SJSA1 (cell line): ENCODE results near the gene INO80B. TPM values are rescaled to one million over a fixed set of nuclear protein-coding genes. Genes with fewer than 3 reads are reported as not detected.
"Not testable (repeated sequence)": the region's sequence is repeated elsewhere in the genome, so short reads cannot be mapped to it uniquely, and the experiment has no call there.

Source experiments
- DNase-seq, 2 experiments: peaks; one replicate each; pipeline ENCODE4 v3.0.0-alpha.2; 2015 to 2020; ENCODE audit warnings: low spot score in 2 of 2, low read depth in 1 of 2
- H3K27ac ChIP-seq: fragments of 250-450 bp; sonication (Bioruptor Pico); 2 replicates; pipeline ENCODE4 v1.5.1; 2020; ENCODE audit warnings: mild to moderate bottlenecking, moderate library complexity
- H3K27me3 ChIP-seq: fragments of 250-450 bp; sonication (Bioruptor Pico); replicated peaks from 2 replicates; pipeline ENCODE4 v1.5.1; 2020; ENCODE audit warnings: mild to moderate bottlenecking, moderate library complexity
- H3K36me3 ChIP-seq: fragments of 250-450 bp; sonication (Bioruptor Pico); 2 replicates; pipeline ENCODE4 v1.5.1; 2020; ENCODE audit warnings: mild to moderate bottlenecking
- H3K4me1 ChIP-seq: fragments of 250-450 bp; sonication (Bioruptor Pico); replicated peaks from 2 replicates; pipeline ENCODE4 v1.6.1; 2021; ENCODE audit warnings: mild to moderate bottlenecking
- H3K4me3 ChIP-seq: fragments of 250-450 bp; sonication (Bioruptor Pico); 2 replicates; pipeline ENCODE4 v1.5.1; 2020; ENCODE audit warnings: mild to moderate bottlenecking
- H3K9me3 ChIP-seq: fragments of 250-450 bp; sonication (Bioruptor Pico); replicated peaks from 2 replicates; pipeline ENCODE4 v1.5.1; 2020; ENCODE audit warnings: mild to moderate bottlenecking
- total RNA-seq: library from RNA; depleted of rRNA; stranded (reverse); fragments of >200 nt; shearing (Covaris generic); gene quantifications from 2 replicates; pipeline ENCODE4 v1.2.3, GENCODE V29; 2014

INO80B gene
- total RNA-seq, 1 experiment from 2014 or later = 10.1 TPM

DNA sequence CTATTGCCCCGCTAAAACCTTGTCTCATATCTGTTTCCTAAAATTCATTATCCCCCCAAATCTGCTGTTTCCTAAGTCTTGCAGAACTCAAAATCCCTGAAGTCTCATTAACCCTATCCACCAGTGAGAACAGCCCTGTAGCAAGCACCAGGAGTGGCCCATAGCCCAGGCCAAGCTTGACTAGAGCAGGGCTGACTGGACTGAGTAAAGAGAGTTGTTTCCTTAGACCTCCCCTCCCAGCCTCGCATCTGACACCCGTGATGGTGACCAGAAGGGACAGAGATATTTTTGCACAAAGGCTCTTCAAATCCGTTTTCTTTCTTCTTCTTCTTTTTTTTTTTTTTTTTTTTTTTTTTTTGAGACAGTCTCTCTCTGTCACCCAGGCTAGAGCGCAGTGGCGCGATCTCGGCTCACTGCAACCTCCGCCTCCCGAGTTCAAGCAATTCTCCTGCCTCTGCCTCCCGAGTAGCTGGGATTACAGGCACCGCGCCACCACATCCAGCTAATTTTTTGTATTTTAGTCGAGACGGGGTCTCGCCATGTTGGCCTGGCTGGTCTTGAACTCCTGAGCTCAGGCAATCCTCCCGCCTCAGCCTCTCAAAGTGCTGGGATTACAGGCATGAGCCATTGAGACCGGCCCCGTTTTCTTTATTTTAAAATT, 34.3 kb upstream of the INO80B start:
- DNase-seq, H3K27me3 ChIP-seq, H3K4me3 ChIP-seq, H3K27ac ChIP-seq, H3K9me3 ChIP-seq, H3K36me3 ChIP-seq: not testable (repeated sequence)
- H3K4me1 ChIP-seq = peaks cover 12% of the 10 kb centered on the region

- Histone ChIP-seq H3K27ac (0 out of 2 replicates have a peak within 1 kb of the TSS, but pooled peaks have one; percentile 5), H3K36me3 (peaks cover 6% of the 10 kb centered on the region), H3K27me3 (peaks cover 7% of the 10 kb centered on the region), H3K4me3 (peak within 1 kb of the TSS; percentile 48), H3K4me1 (peaks cover 12% of the 10 kb centered on the region), H3K9me3 (no peaks in the 10 kb centered on the region)
- DNase-seq = peak; percentile 75 to 88
Measured at GRCh38 chr2:74421221-74421870, 33.5 kb upstream of the INO80B start, which contains the start of the genes C2orf81 and WDR54. Gene C2orf81 (minus strand): TSS chr2:74421619. CDS start chr2:74421560, 59 bp downstream. Gene WDR54 (plus strand): TSS chr2:74421730. CDS start chr2:74422154, 424 bp downstream.

DNA sequence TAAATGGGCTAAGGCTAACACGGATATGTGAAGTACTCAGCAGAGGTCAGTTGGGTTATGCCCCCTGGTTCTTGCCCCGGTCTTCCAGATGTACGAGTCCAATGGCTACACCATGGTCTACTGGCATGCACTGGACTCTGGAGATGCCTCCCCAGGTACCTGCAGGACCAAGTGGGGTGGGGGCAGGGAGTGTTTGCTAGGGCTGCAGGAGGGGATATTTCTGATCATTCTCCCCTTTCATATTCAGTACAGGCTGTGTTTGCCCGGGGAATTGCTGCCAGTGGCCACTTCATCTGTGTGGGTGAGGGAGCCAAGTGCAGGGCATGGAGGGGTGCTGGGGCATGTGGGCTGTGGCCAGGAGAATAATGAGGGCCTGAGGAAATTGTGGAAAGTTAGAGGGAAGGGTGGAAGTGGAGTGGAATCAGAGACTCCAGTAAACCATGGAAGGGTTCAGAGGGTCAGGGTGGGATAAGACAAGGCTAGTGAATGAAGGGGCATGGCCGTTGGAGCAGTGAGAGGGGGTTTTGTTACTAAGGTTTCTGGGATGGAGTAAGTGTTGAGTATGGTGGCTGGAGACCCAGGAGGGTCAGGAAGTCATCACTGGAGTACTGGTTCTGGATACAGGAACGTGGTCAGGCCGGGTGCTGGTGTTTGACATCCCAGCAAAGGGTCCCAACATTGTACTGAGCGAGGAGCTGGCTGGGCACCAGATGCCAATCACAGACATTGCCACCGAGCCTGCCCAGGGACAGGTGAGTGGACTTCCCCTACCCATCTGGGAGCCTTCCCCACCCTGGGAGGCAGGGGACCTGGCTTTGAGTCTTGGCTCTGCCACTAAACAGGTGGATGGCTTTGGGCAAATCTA, 31.4 kb upstream of the INO80B start:
- H3K9me3 ChIP-seq = no peaks in the 10 kb centered on the region
- H3K4me3 ChIP-seq = no peak overlapping the region
- peaks cover 7% of the 10 kb centered on the region for H3K27me3 ChIP-seq
- peaks cover 15% of the 10 kb centered on the region for H3K36me3 ChIP-seq
- no peak overlapping the region for H3K27ac ChIP-seq
- peaks cover 12% of the 10 kb centered on the region for H3K4me1 ChIP-seq
- no peak for DNase-seq

GRCh38 chr2:74424139-74424992, 30.5 kb upstream of the INO80B start:
- DNase-seq = no peak

DNA sequence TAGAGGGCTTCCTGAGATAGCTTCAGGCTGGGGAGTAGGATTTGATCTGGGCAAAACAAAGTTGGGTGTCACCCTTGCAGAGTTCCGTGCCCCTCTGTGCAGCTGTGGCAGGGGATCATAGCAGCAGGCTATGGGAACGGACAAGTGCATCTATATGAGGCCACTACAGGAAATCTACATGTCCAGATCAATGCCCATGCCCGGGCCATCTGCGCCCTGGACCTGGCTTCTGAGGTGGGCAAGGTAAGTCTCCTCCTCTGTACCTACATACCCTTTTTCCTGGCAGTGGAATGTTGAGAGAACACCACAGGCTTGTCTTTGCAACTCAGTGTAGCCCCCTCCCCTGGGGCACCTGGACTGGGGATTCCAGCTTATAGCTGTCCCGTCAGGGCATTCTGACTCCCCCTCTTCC, 29.9 kb upstream of the INO80B start:
- Histone ChIP-seq H3K27ac (no peak overlapping the region), H3K4me3 (no peak overlapping the region), H3K4me1 (peaks cover 12% of the 10 kb centered on the region), H3K9me3 (no peaks in the 10 kb centered on the region), H3K36me3 (peaks cover 28% of the 10 kb centered on the region), H3K27me3 (no peaks in the 10 kb centered on the region)
- no peak for DNase-seq

More at GRCh38 chr2:74424139-74424992, 30.5 kb upstream of the INO80B start:
- Histone ChIP-seq H3K27ac (no peak overlapping the region), H3K4me3 (no peak overlapping the region), H3K36me3 (peaks cover 22% of the 10 kb centered on the region), H3K27me3 (peaks cover 6% of the 10 kb centered on the region), H3K4me1 (peaks cover 12% of the 10 kb centered on the region), H3K9me3 (no peaks in the 10 kb centered on the region)

- H3K36me3 ChIP-seq = peaks cover 32% of the 10 kb centered on the region
- H3K4me1 ChIP-seq = peaks cover 12% of the 10 kb centered on the region
- H3K27ac ChIP-seq = no peak overlapping the region
- H3K27me3 ChIP-seq = no peaks in the 10 kb centered on the region
- DNase-seq = no peak
- no peak overlapping the region for H3K4me3 ChIP-seq
- no peaks in the 10 kb centered on the region for H3K9me3 ChIP-seq
Measured at GRCh38 chr2:74425523-74425922, 29.4 kb upstream of the INO80B start.

- Histone ChIP-seq H3K4me1 (peaks cover 7% of the 10 kb centered on the region), H3K4me3 (no peak overlapping the region), H3K27ac (no peak overlapping the region), H3K27me3 (no peaks in the 10 kb centered on the region), H3K9me3 (no peaks in the 10 kb centered on the region), H3K36me3 (peaks cover 32% of the 10 kb centered on the region)
- DNase-seq = no peak
Measured at GRCh38 chr2:74426181-74426758, 28.6 kb upstream of the INO80B start.

- Histone ChIP-seq H3K4me3 (no peak overlapping the region), H3K9me3 (no peaks in the 10 kb centered on the region), H3K36me3 (peaks cover 40% of the 10 kb centered on the region), H3K4me1 (no peaks in the 10 kb centered on the region), H3K27me3 (no peaks in the 10 kb centered on the region), H3K27ac (no peak overlapping the region)
- no peak for DNase-seq
Measured at GRCh38 chr2:74427551-74427950, 27.3 kb upstream of the INO80B start.

DNA sequence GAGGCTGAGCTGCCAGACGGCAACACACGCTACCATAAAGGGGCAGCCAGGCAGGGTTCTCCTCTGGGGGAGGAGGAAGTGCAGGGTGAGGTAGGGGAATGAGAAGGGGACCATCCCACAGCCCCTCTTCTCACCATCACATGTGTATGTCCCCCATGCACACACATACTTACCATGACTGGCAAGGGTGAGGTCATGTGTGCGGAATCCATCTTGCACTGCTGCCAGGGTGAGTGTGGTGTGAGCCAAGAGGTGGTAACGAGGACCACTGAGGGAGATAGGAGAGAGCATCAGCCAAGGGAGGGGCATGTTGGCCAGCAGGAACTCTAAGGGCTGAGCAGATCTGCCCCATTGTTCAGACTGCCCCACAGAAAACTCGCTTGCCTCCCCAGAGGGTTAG, 26.2 kb upstream of the INO80B start:
- no peaks in the 10 kb centered on the region for H3K27me3 ChIP-seq

GRCh38 chr2:74429487-74430451, 25.1 kb upstream of the INO80B start:
- H3K9me3 ChIP-seq = no peaks in the 10 kb centered on the region
- H3K27ac ChIP-seq = no peak overlapping the region
- H3K36me3 ChIP-seq = peaks cover 40% of the 10 kb centered on the region
- H3K4me3 ChIP-seq = no peak overlapping the region
- H3K27me3 ChIP-seq = no peaks in the 10 kb centered on the region
- no peaks in the 10 kb centered on the region for H3K4me1 ChIP-seq
- DNase-seq = no peak

More for the DNA sequence above, 26.2 kb upstream of the INO80B start:
- Histone ChIP-seq H3K9me3 (no peaks in the 10 kb centered on the region), H3K4me3 (no peak overlapping the region), H3K36me3 (peaks cover 40% of the 10 kb centered on the region), H3K4me1 (no peaks in the 10 kb centered on the region), H3K27ac (no peak overlapping the region)
- DNase-seq = no peak

- H3K27me3 ChIP-seq = no peaks in the 10 kb centered on the region
- no peaks in the 10 kb centered on the region for H3K9me3 ChIP-seq
- H3K36me3 ChIP-seq = peaks cover 40% of the 10 kb centered on the region
- H3K4me3 ChIP-seq = no peak overlapping the region
- H3K27ac ChIP-seq = no peak overlapping the region
- no peaks in the 10 kb centered on the region for H3K4me1 ChIP-seq
- DNase-seq = no peak
Measured at GRCh38 chr2:74430502-74430901, 24.4 kb upstream of the INO80B start.
